GM10266 (cell line): ENCODE data around the gene SCO2.
A peak's percentile ranks its signal among the peaks of the same experiment; 100 is the strongest.

ENCODE experiments used
- DNase-seq: peaks from one replicate; pipeline ENCODE4 v3.0.0; 2012; ENCODE audit errors: extremely low spot score
- CTCF ChIP-seq: IDR thresholded peaks from 2 replicates; pipeline ENCODE4 v1.5.1; 2012; ENCODE audit warnings: mild to moderate bottlenecking, low read depth; ENCODE audit not compliant: control insufficient read depth, insufficient read depth; ENCODE audit errors: missing control alignments

The SCO2 gene

DNA sequence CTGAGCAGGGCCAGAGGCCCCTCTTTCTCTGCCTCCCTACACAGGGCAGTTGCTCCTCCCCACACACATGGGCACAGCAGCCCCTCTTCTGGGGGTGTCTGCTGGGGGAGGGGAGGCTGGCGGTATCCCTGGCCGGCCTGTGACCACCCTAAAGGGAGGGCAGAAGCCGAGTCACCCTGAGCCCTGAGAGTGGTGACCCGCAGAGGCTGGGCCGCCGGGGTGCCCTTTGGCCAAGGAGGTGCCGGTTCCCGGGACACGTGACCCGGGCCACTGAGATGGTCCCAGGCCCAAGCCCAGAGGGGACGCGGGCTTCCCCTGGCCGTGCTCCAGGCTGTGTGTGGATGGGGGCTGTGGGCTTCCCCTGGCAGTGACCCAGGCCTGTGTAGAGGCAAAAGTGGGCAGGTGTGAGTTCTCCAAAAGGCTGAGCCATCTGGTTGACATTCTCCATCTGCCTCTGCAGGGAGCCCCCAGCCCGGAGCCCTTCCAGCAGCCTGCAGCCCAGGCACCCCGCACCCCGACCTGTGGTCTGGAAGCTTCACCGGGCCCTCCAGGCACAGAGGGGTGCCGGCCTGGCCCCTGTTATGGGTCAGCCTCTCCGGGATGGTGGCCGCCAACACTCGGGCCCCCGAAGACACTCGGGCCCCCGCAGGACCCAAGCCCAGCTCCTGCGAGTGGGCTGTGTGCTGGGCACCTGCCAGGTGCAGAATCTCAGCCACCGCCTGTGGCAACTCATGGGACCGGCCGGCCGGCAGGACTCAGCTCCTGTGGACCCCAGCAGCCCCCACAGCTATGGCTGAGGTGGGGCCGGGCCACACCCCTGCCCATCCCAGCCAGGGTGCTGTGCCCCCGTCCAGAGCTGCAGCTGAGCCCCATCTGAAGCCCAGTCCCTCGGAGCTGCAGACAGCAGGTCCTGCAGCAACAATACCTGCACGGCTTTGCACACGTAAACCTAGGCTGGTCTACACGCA lies 43.0 kb downstream of the SCO2 start:
- DNase-seq, result no peak

GRCh38 chr22:50481440-50482106 lies 43.8 kb downstream of the SCO2 start, which contains the start of gene ADM2:
ADM2 (plus strand) TSS chr22:50481543; CDS start chr22:50481848, 305 bp downstream.
- DNase-seq, result peak; percentile 84
- TF ChIP-seq CTCF, result no peak

More for the DNA sequence above, 43.0 kb downstream of the SCO2 start:
- no peak for TF ChIP-seq CTCF

DNA sequence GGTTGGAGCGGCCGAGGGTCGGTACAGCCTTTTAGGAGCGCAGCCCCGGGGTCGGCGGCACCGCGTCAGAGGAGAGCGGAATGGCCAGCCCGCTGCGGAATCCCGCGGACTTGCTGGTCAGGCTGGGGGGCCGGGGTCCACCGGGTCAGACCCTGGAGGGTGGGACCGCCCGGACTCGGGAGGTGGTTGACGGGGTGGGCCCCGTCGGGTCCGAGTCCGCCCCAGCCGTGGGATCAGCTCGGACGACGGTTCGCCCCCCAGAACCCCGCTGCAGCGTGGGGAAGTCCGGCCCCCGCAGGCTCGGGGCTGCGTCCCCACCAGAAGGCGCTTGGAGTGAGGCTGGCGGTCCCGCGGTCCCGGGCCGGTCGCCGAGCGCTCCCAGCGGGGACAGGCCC lies 44.4 kb downstream of the SCO2 start:
- TF ChIP-seq CTCF, result no peak
- DNase-seq, result no peak

GRCh38 chr22:50479721-50480120 lies 45.7 kb downstream of the SCO2 start:
- DNase-seq, result no peak

DNA sequence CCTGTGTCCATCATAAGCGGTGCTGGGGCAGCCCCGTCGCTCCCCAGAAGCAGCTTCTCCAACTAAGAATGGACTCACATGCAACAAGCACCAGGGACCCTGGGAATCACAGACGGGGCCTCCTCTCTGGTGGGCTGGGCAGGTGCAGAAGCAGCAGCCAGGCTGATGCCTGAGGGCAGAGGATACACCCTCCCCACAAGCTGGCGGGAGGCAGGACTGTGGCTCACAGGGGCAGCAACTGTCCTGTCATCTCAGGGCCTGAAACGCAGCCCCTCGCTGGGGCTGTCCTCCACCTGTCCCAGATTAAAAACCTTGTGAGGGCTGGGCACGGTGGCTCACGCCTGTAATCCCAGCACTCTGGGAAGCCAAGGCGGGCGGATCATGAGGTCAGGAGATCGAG lies 47.5 kb downstream of the SCO2 start:
- DNase-seq, result no peak
- TF ChIP-seq CTCF, result no peak

More at GRCh38 chr22:50479721-50480120, 45.7 kb downstream of the SCO2 start:
- TF ChIP-seq CTCF, result no peak

GRCh38 chr22:50476868-50477267 lies 48.5 kb downstream of the SCO2 start:
- no peak for DNase-seq
- no peak for TF ChIP-seq CTCF

DNA sequence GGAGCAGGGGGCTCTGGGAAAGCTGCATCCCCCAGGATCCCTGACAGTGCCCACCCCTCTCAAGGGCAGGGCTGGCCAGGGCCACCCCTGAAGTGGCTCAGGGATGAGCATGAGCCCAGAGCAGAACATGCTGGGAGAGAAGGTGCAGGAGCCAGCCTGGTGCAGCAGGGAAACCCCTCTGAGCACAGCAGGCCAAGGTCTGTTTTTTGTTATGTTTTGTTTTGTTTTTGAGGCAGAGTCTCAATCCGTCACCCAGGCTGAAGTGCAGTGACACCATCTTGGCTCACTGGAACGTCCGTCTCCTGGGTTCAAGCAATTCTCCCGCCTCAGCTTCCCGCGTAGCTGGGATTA lies 49.8 kb downstream of the SCO2 start:
- DNase-seq, result no peak
- TF ChIP-seq CTCF, result no peak
